Measurements from ENCODE around the gene TFAP2D.

TFAP2D gene

DNA sequence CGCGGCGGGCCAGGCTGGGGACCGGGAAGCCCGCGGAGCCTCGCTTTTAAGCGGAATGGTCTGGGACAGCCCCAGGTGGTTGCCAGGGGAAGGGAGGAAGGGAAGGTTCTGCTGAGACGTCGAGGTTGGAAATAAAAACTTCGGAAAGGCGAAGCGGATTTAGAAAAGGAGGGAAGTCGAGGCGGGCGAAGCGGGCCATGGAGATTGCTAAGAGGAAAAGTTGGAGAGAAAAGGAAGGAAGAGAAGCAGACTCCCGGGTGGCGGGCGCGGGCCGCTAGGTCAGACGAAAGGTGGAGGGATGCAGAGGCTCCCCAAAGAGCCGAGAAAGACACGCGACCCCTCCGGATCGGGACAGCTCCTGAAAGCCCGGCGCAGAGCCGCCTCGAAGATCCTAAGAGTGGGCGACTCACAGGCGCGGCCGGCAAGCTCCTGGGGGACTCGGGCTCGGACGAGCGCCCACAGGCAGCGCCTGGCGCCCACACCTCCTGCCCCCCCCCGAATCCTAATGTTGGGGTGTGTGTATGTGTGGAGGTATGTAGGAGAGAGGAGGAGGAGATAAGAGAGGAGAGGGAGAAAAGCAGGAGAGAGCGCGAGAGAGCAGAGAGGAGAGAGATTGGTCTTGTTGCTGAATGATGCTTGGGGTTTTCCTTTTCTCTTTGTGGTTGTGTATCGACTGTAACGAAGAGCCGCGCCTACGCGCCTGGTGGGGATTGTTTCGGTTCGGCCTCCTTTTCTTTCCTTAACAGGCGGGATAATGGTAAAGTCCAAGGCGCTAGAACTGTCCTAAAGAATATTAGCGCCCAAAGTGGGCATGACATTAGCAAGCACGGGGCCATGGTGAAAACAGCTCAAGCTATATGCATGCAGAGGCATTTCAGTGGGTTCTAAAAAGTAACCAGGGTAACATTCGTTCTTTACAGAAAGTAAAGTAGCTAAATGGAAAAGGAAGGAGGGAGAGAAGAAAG, 106.9 kb downstream of the TFAP2D start:
- H3K4me3 ChIP-seq (ENCODE audit: low read depth in 1 of 2, low read length in 2 of 2), result peak overlapping the region; percentile 12 to 23
- H3K27me3 ChIP-seq (ENCODE audit: control insufficient read depth in 1 of 2, insufficient read depth in 2 of 2, low read length in 2 of 2), result peaks cover 72 to 82% of the 10 kb centered on the region in 2 donors

GRCh38 chr6:50820869-50821264, 107.5 kb downstream of the TFAP2D start:
- Histone ChIP-seq H3K9me3 (ENCODE audit: low read length) (no peaks in the 10 kb centered on the region), H3K36me3 (ENCODE audit: insufficient read depth, low read length) (no peaks in the 10 kb centered on the region), H3K27me3 (ENCODE audit: control insufficient read depth in 1 of 2, insufficient read depth in 2 of 2, low read length in 2 of 2) (peaks cover 76 to 83% of the 10 kb centered on the region in 2 donors), H3K9ac (ENCODE audit: low read length) (no peak overlapping the region), H3K27ac (ENCODE audit: low read depth, low read length) (no peak overlapping the region), H3K4me1 (ENCODE audit: insufficient read depth, low read length) (peaks cover 13% of the 10 kb centered on the region), H3K4me3 (ENCODE audit: low read depth in 1 of 2, low read length in 2 of 2) (peak overlapping the region; percentile 12 to 23)

More for the DNA sequence above, 106.9 kb downstream of the TFAP2D start:
- Histone ChIP-seq H3K36me3 (ENCODE audit: insufficient read depth, low read length) (no peaks in the 10 kb centered on the region), H3K4me1 (ENCODE audit: insufficient read depth, low read length) (peaks cover 13% of the 10 kb centered on the region), H3K9me3 (ENCODE audit: low read length) (no peaks in the 10 kb centered on the region), H3K9ac (ENCODE audit: low read length) (no peak overlapping the region), H3K27ac (ENCODE audit: low read depth, low read length) (no peak overlapping the region)

DNA sequence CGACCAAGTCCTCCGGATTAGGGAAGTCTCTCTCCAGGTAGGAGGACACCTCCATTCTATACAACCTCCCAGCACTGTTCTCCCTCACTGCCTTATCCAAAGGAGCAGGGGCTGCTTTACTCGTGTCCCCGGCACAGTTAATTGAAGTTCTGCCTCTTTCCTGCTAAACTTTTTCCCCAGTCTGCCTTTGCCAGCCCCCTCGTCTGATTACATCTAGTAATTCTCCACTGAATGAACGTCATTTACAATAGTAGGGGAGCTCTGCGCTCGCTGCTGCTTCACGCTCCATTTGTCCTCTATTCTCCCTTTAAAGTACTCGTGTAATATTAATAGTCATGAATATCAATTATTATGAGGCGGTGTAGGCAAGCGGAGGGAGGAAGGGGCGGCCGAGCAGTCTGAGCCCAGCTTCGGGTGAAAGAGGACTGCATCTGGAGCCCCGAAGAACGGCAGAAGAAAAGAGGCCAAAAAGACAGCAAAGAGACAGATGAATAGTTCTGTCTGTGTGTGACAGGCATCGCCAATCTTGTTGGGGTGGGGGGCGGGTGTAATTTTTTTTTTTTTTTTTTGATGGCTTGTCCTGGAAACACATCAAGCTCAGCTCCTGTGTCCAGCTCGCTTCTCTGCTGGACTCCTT, 108.2 kb downstream of the TFAP2D start:
- no peak overlapping the region for H3K27ac ChIP-seq (ENCODE audit: low read depth, low read length)
- no peaks in the 10 kb centered on the region for H3K9me3 ChIP-seq (ENCODE audit: low read length)
- H3K9ac ChIP-seq (ENCODE audit: low read length), result no peak overlapping the region
- H3K27me3 ChIP-seq (ENCODE audit: control insufficient read depth in 1 of 2, insufficient read depth in 2 of 2, low read length in 2 of 2), result peaks cover 81 to 90% of the 10 kb centered on the region in 2 donors
- peaks cover 13% of the 10 kb centered on the region for H3K4me1 ChIP-seq (ENCODE audit: insufficient read depth, low read length)
- no peak overlapping the region for H3K4me3 ChIP-seq (ENCODE audit: low read depth in 1 of 2, low read length in 2 of 2)
- no peaks in the 10 kb centered on the region for H3K36me3 ChIP-seq (ENCODE audit: insufficient read depth, low read length)

DNA sequence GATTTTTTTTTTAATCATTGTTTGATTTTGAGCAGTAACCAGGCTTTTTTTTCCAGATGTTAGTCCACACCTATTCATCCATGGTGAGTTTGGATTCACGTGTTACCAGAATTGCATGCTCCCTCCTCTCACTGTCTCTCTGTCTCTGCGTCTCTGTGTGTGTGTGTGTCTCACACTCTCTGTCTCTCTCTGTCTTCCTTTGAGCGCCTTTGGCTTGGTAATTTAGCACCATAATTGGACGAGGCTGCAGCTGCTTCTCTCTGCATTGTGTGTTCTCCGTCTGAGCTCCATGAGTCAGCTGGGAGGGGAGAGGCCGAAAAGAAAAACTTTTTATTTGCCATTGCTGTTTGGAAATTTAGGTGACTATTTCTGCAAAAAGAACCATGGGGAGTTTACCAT, 108.8 kb downstream of the TFAP2D start:
- Histone ChIP-seq H3K36me3 (ENCODE audit: insufficient read depth, low read length) (no peaks in the 10 kb centered on the region), H3K4me3 (ENCODE audit: low read depth in 1 of 2, low read length in 2 of 2) (no peak overlapping the region), H3K27ac (ENCODE audit: low read depth, low read length) (no peak overlapping the region), H3K9ac (ENCODE audit: low read length) (no peak overlapping the region), H3K4me1 (ENCODE audit: insufficient read depth, low read length) (peaks cover 13% of the 10 kb centered on the region), H3K27me3 (ENCODE audit: control insufficient read depth in 1 of 2, insufficient read depth in 2 of 2, low read length in 2 of 2) (peaks cover 81 to 95% of the 10 kb centered on the region in 2 donors), H3K9me3 (ENCODE audit: low read length) (no peaks in the 10 kb centered on the region)

All from muscle layer of colon (tissue), 2 donors.